HepG2 (cell line): Measurements from ENCODE around the gene HEPHL1. TPM values are rescaled to one million over a fixed set of nuclear protein-coding genes. Genes with fewer than 3 reads are reported as not detected.

Experiments used
- ARHGAP35 ChIP-seq: sonication (generic); formaldehyde crosslinking; IDR thresholded peaks from 2 replicates; pipeline ENCODE4 v1.9.0; 2022; ENCODE audit warnings: mild to moderate bottlenecking, inconsistent platforms, moderate library complexity, missing genetic modification reagents, borderline replicate concordance
- ARID2 ChIP-seq: sonication (generic); formaldehyde crosslinking; IDR thresholded peaks from 2 replicates; pipeline ENCODE4 v1.8.1; 2022; ENCODE audit warnings: mild to moderate bottlenecking, missing genetic modification reagents, borderline replicate concordance
- ARNT2 ChIP-seq: sonication (generic); formaldehyde crosslinking; IDR thresholded peaks from 2 replicates; pipeline ENCODE4 v1.8.0; 2022; ENCODE audit warnings: mild to moderate bottlenecking, low read depth, missing genetic modification reagents, moderate library complexity
- JUNB ChIP-seq: sonication (generic); formaldehyde crosslinking; IDR thresholded peaks from 2 replicates; pipeline ENCODE4 v1.8.0; 2022; ENCODE audit warnings: missing genetic modification reagents, mild to moderate bottlenecking, borderline replicate concordance
- NFYB ChIP-seq: sonication (generic); formaldehyde crosslinking; IDR thresholded peaks from 2 replicates; pipeline ENCODE4 v1.4.0; 2020; ENCODE audit warnings: missing genetic modification reagents
- PPARG ChIP-seq: conservative IDR thresholded peaks from 2 replicates; pipeline ENCODE4 v1.6.1; 2016; ENCODE audit warnings: missing biosample characterization, missing genetic modification reagents
- RCOR2 ChIP-seq: IDR thresholded peaks from 2 replicates; pipeline ENCODE4 v1.6.1; 2016; ENCODE audit warnings: missing biosample characterization, missing genetic modification reagents
- RFXANK ChIP-seq: IDR thresholded peaks from 2 replicates; pipeline ENCODE4 v1.6.1; 2016
- TBX3 ChIP-seq: fragments of 450-650 bp; IDR thresholded peaks from 2 replicates; pipeline ENCODE4 v1.6.1; 2017; ENCODE audit warnings: antibody characterized with exemption, mild to moderate bottlenecking, inconsistent platforms, borderline replicate concordance
- ZBTB1 ChIP-seq: sonication (generic); formaldehyde crosslinking; IDR thresholded peaks from 2 replicates; pipeline ENCODE4 v1.4.0; 2020; ENCODE audit warnings: missing genetic modification reagents, borderline replicate concordance
- ZFP41 ChIP-seq: sonication (generic); formaldehyde crosslinking; IDR thresholded peaks from 2 replicates; pipeline ENCODE4 v1.4.0; 2020; ENCODE audit warnings: mild to moderate bottlenecking, missing genetic modification reagents, borderline replicate concordance
- ZFY ChIP-seq: sonication (generic); formaldehyde crosslinking; IDR thresholded peaks from 2 replicates; pipeline ENCODE4 v1.4.0; 2020; ENCODE audit warnings: missing genetic modification reagents
- ZKSCAN5 ChIP-seq: sonication (generic); formaldehyde crosslinking; IDR thresholded peaks from 2 replicates; pipeline ENCODE4 v1.5.1; 2020; ENCODE audit warnings: mild to moderate bottlenecking, missing genetic modification reagents
- ZNF180 ChIP-seq: sonication (generic); formaldehyde crosslinking; IDR thresholded peaks from 2 replicates; pipeline ENCODE4 v1.4.0; 2020; ENCODE audit warnings: low read depth, missing genetic modification reagents, borderline replicate concordance
- ZNF446 ChIP-seq: sonication (generic); formaldehyde crosslinking; IDR thresholded peaks from 2 replicates; pipeline ENCODE4 v1.5.0; 2020; ENCODE audit warnings: mild to moderate bottlenecking, missing genetic modification reagents
- ZNF569 ChIP-seq: sonication (generic); formaldehyde crosslinking; IDR thresholded peaks from 2 replicates; pipeline ENCODE4 v1.5.0; 2020; ENCODE audit warnings: mild to moderate bottlenecking, missing genetic modification reagents, moderate library complexity, borderline replicate concordance
- ZNF605 ChIP-seq: sonication (generic); formaldehyde crosslinking; IDR thresholded peaks from 2 replicates; pipeline ENCODE4 v1.8.0; 2022; ENCODE audit warnings: mild to moderate bottlenecking, missing genetic modification reagents
- ZNF747 ChIP-seq: sonication (generic); formaldehyde crosslinking; IDR thresholded peaks from 2 replicates; pipeline ENCODE4 v1.8.1; 2023; ENCODE audit warnings: missing genetic modification reagents, mild to moderate bottlenecking, borderline replicate concordance
- polyA plus RNA-seq, 8 experiments: library from polyadenylated mRNA; depleted of rRNA in 3 of 8; stranded (reverse) in 7 of 8; unstranded in 1 of 8; fragments of >200 nt; fragmentation: Illumina TruSeq in 4 of 8; extraction: Trizol in 4 of 8; gene quantifications; 2 replicates each; pipeline versions ENCODE4 v1.2.1 to v1.2.3, GENCODE V29; 2011 to 2016; ENCODE audit warnings: low read depth in 4 of 8, missing spikeins in 1 of 8, mixed read lengths in 1 of 8; ENCODE audit not compliant: insufficient read depth in 1 of 8
- total RNA-seq, 5 experiments: library from RNA; depleted of rRNA; stranded (reverse); fragments of >200 nt; fragmentation: Illumina TruSeq; extraction: Trizol; gene quantifications; 2 replicates each; pipeline ENCODE4 v1.2.3, GENCODE V29; 2016; ENCODE audit warnings: low read depth in 1 of 5
- TF ChIP-seq, protein P1 (sequence below): sonication (generic); formaldehyde crosslinking; IDR thresholded peaks from 2 replicates; pipeline ENCODE4 v1.8.1; 2023; ENCODE audit warnings: mild to moderate bottlenecking, inconsistent platforms, moderate library complexity, missing genetic modification reagents, borderline replicate concordance
- TF ChIP-seq, protein P2 (sequence below): sonication (generic); formaldehyde crosslinking; IDR thresholded peaks from 2 replicates; pipeline ENCODE4 v1.5.0; 2020; ENCODE audit warnings: missing genetic modification reagents
- TF ChIP-seq, protein P3 (sequence below): sonication (generic); formaldehyde crosslinking; IDR thresholded peaks from 2 replicates; pipeline ENCODE4 v1.4.0; 2020; ENCODE audit warnings: mild to moderate bottlenecking, missing genetic modification reagents
- TF ChIP-seq, protein P4 (sequence below): fragments of 450-650 bp; IDR thresholded peaks from 2 replicates; pipeline ENCODE4 v1.6.1; 2017
- TF ChIP-seq, protein P5 (sequence below), 2 experiments: IDR thresholded peaks; 2 replicates each; pipeline ENCODE4 v1.6.1; 2011 to 2012; ENCODE audit warnings: low read length in 2 of 2, borderline replicate concordance in 1 of 2, low read depth in 1 of 2, mild to moderate bottlenecking in 1 of 2, moderate library complexity in 1 of 2

Gene HEPHL1
- total and polyA plus RNA-seq, 2 of the 13 experiments (the other 11 are each of a cell fraction or from before 2014, with no cell fraction given): 0.04 to 0.05 TPM

DNA sequence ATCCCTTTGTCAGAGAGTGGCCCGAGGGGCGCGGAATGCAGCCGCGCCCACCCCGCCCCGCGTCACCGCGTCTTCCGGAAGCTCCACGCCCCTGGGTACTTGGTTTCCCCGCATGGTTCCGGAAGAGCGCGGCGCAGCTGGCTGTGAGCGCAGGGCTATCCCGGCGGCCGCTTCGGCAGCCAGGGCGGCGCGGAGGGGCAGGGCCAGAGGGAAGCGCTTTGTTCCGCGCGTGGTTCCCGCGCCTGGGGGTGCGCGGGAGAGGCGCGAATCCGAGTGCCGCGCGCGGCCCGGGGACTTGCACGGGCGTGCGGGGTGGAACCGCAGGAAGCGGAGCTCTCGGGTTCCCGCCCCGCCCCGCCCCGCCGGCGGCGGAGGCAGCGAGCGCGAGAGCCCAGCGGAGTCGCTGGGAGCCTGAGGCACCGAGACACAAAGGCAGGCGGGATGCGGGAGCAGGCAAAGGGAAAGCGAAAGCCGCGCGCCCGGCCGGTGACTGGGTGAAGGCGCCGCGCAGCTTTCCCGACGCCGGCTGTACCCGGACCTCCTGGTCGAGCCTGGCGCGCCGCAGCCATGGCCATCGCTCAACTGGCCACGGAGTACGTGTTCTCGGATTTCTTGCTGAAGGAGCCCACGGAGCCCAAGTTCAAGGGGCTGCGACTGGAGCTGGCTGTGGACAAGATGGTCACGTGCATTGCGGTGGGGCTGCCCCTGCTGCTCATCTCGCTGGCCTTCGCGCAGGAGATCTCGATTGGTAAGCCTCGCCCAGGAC is 107.8 kb downstream of the HEPHL1 start, which contains the start of gene PANX1 (continued):
- TF ChIP-seq ARID2 (CRISPR knock-in tag) (no peak), ZFP41 (CRISPR knock-in tag) (no peak), RCOR2 (no peak), PPARG (CRISPR knock-in tag) (0 out of 2 replicates have a peak, but pooled peaks have one; percentile 30), RFXANK (CRISPR knock-in tag) (no peak), NFYB (CRISPR knock-in tag) (no peak), TBX3 (no peak), ZNF605 (CRISPR knock-in tag) (peak; percentile 70), ZNF747 (CRISPR knock-in tag) (no peak), ZFY (CRISPR knock-in tag) (peak; percentile 77; the same call in 1 of the 2 replicates), ZBTB1 (CRISPR knock-in tag) (0 out of 2 replicates have a peak, but pooled peaks have one; percentile 27), ARHGAP35 (CRISPR knock-in tag) (peak; percentile 29; the same call in 1 of the 2 replicates), ZKSCAN5 (CRISPR knock-in tag) (no peak), JUNB (CRISPR knock-in tag) (no peak), ZNF569 (CRISPR knock-in tag) (no peak), ZNF446 (no peak), ARNT2 (peak; percentile 87), ZNF180 (CRISPR knock-in tag) (no peak)
- TF ChIP-seq, protein P1, sequence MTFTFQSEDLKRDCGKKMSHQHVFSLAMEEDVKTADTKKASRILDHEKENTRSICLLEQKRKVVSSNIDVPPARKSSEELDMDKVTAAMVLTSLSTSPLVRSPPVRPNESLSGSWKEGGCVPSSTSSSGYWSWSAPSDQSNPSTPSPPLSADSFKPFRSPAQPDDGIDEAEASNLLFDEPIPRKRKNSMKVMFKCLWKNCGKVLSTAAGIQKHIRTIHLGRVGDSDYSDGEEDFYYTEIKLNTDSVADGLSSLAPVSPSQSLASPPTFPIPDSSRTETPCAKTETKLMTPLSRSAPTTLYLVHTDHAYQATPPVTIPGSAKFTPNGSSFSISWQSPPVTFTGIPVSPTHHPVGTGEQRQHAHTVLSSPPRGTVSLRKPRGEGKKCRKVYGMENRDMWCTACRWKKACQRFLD: peak; percentile 52; the same call in 1 of the 2 replicates
- TF ChIP-seq, protein P2, sequence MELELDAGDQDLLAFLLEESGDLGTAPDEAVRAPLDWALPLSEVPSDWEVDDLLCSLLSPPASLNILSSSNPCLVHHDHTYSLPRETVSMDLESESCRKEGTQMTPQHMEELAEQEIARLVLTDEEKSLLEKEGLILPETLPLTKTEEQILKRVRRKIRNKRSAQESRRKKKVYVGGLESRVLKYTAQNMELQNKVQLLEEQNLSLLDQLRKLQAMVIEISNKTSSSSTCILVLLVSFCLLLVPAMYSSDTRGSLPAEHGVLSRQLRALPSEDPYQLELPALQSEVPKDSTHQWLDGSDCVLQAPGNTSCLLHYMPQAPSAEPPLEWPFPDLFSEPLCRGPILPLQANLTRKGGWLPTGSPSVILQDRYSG (CRISPR knock-in tag): no peak
- TF ChIP-seq, protein P3, sequence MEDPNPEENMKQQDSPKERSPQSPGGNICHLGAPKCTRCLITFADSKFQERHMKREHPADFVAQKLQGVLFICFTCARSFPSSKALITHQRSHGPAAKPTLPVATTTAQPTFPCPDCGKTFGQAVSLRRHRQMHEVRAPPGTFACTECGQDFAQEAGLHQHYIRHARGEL (CRISPR knock-in tag): no peak
- TF ChIP-seq, protein P4, sequence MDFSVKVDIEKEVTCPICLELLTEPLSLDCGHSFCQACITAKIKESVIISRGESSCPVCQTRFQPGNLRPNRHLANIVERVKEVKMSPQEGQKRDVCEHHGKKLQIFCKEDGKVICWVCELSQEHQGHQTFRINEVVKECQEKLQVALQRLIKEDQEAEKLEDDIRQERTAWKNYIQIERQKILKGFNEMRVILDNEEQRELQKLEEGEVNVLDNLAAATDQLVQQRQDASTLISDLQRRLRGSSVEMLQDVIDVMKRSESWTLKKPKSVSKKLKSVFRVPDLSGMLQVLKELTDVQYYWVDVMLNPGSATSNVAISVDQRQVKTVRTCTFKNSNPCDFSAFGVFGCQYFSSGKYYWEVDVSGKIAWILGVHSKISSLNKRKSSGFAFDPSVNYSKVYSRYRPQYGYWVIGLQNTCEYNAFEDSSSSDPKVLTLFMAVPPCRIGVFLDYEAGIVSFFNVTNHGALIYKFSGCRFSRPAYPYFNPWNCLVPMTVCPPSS: no peak
- TF ChIP-seq, protein P5, sequence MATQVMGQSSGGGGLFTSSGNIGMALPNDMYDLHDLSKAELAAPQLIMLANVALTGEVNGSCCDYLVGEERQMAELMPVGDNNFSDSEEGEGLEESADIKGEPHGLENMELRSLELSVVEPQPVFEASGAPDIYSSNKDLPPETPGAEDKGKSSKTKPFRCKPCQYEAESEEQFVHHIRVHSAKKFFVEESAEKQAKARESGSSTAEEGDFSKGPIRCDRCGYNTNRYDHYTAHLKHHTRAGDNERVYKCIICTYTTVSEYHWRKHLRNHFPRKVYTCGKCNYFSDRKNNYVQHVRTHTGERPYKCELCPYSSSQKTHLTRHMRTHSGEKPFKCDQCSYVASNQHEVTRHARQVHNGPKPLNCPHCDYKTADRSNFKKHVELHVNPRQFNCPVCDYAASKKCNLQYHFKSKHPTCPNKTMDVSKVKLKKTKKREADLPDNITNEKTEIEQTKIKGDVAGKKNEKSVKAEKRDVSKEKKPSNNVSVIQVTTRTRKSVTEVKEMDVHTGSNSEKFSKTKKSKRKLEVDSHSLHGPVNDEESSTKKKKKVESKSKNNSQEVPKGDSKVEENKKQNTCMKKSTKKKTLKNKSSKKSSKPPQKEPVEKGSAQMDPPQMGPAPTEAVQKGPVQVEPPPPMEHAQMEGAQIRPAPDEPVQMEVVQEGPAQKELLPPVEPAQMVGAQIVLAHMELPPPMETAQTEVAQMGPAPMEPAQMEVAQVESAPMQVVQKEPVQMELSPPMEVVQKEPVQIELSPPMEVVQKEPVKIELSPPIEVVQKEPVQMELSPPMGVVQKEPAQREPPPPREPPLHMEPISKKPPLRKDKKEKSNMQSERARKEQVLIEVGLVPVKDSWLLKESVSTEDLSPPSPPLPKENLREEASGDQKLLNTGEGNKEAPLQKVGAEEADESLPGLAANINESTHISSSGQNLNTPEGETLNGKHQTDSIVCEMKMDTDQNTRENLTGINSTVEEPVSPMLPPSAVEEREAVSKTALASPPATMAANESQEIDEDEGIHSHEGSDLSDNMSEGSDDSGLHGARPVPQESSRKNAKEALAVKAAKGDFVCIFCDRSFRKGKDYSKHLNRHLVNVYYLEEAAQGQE (IDR thresholded peaks at IDR 0.05; ENCODE audit: borderline replicate concordance in 1 of 2, low read depth in 1 of 2, low read length in 2 of 2): no peak
